ENCODE data around the gene DESI2.
A peak's percentile ranks its signal among the peaks of the same experiment; 100 is the strongest.

Gene DESI2

GRCh38 chr1:244652623-244653438 lies at the start of gene DESI2:
TSS of gene DESI2 (plus strand) at chr1:244653126. CDS start at chr1:244653314, 188 bp downstream.
- DNase-seq (ENCODE audit: low read depth in 1 of 2, low spot score in 1 of 2) = peak; percentile 94 to 95

DNA sequence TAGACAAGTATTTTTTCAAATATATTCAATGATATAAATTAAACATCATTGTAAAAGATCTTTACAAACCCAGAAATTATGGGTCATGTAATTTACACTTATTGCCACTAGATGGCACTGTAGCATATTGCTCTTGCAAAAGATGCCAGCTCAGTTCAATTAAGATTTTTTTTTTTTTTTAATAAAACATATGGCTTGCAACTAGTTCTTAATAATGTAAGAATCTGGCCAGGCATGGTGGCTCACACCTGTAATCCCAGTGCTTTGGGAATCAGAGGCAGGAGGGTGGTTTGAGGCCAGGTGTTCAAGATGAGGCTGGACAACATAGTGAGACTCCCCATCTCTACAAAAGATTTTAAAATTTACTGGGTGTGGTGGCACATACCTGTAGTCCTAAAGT lies 49.4 kb upstream of the DESI2 start:
- no peak for DNase-seq (ENCODE audit: low read depth in 1 of 2, low spot score in 1 of 2)

DNA sequence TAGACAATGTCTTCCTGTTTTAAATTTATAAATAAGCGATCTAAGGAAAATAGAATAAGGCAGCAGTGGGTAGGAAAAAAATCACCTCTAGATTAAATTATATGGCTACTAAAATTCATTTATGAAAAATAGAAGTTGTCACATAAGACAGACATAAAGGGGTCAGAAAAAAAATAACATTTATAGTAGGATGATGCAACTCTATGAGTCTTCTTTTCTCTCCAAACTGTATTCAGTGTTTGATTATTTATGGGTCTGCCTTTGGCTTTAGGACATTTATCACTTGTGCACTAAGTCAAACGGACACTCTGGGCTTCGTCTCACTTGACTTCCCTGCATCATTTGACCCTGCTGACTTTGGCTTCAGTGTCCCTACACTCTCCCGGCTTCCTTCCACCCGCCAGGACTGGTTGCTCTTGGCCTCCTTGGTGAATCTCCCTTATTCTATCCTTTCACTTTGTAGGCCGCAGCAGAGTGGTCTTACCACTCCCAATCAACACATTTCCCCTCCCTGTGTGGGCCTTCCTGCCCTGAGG lies 47.0 kb upstream of the DESI2 start:
- no peak for DNase-seq (ENCODE audit: low read depth in 1 of 2, low spot score in 1 of 2)

DNA sequence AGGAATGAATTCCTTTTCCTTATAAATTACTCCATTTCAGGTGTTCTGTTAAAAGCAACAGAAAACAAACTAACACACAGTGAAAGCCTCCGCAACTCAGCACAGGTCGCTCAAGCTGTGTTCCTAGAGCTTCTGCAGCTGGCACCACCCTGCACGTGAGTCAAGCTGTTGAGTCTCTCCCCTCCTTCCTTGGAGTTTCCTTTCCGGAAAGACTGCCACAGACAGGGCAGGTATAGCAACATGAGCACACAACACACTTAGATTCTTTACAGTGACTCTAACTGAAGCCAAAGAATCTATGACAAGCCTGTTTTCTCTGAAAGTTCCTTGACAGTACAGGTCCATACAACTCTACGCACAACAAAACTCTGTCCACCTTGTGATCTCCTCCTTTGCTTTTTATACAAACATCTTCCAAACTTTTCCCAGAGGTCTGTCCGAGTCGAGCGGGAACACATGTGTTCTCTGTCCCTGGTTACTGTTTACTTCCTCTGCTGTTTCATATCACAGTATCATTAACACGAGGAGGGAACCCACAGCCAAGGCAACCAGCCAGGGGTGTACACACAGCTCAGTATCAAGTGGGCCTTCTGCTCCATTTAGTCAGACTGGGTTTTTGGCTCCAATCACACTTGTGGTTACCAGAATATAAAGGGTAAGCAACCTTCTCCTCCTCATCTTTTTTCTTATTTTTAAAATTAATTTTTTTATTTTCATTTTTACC lies 38.7 kb upstream of the DESI2 start:
- no peak for DNase-seq (ENCODE audit: low read depth in 1 of 2, low spot score in 1 of 2)

- DNase-seq (ENCODE audit: low read depth in 1 of 2, low spot score in 1 of 2) = no peak
Observed at GRCh38 chr1:244614879-244615278, 38.0 kb upstream of the DESI2 start.

GRCh38 chr1:244615301-244615700 lies 37.6 kb upstream of the DESI2 start:
- DNase-seq (ENCODE audit: low read depth in 1 of 2, low spot score in 1 of 2) = no peak

- no peak for DNase-seq (ENCODE audit: low read depth in 1 of 2, low spot score in 1 of 2)
Observed at GRCh38 chr1:244626709-244627108, 26.2 kb upstream of the DESI2 start.

- no peak for DNase-seq (ENCODE audit: low read depth in 1 of 2, low spot score in 1 of 2)
Observed at GRCh38 chr1:244628789-244629188, 24.1 kb upstream of the DESI2 start.

GRCh38 chr1:244633140-244633539 lies 19.8 kb upstream of the DESI2 start:
- DNase-seq (ENCODE audit: low read depth in 1 of 2, low spot score in 1 of 2) = no peak

GRCh38 chr1:244634546-244634945 lies 18.4 kb upstream of the DESI2 start:
- no peak for DNase-seq (ENCODE audit: low read depth in 1 of 2, low spot score in 1 of 2)

GRCh38 chr1:244636488-244637259 lies 16.3 kb upstream of the DESI2 start:
- no peak for DNase-seq (ENCODE audit: low read depth in 1 of 2, low spot score in 1 of 2)

DNA sequence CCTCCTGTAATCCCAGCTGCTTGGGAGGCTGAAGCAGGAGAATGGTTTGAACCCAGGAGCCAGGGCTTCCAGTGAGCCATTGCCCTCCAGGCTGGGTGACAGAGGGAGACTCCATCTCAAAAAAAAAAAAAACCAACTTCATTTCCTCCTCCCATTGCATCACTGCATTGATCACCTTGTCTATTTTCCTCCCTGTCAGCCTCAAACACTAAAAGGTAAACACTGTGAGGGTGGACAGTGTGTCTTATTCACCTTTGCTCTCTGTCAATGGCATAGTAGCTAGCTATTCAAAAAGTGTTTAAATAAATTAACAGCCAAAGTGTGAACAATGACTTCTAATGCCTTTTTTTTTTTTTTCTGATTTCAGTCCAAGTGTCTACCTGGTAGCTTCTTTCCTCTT lies 13.4 kb upstream of the DESI2 start:
- DNase-seq (ENCODE audit: low read depth in 1 of 2, low spot score in 1 of 2) = no peak

- no peak for DNase-seq (ENCODE audit: low read depth in 1 of 2, low spot score in 1 of 2)
Observed at GRCh38 chr1:244640917-244641316, 12.0 kb upstream of the DESI2 start.

- DNase-seq (ENCODE audit: low read depth in 1 of 2, low spot score in 1 of 2) = no peak
Observed at GRCh38 chr1:244642526-244642925, 10.4 kb upstream of the DESI2 start.

GRCh38 chr1:244642988-244643387 lies 9.9 kb upstream of the DESI2 start:
- DNase-seq (ENCODE audit: low read depth in 1 of 2, low spot score in 1 of 2) = no peak

DNA sequence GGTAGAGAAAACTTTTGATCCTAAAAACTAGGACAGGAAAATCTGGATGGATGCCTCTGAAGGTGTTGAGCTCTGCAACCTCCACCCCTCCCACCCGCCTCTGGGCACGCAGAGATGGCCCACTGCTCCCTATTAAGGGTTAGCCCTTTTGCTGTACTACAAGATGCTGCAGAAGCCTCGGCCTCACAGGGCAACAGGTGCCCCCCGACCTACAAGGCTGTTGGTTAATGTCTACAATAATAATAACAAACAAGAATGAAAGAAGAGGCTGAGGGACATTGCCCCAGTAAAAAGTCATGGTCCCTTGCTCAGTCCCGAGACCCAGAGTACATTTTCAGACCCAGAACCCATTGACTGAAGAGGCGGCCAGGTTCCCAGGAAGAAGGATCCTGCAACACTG lies 7.5 kb upstream of the DESI2 start:
- no peak for DNase-seq (ENCODE audit: low read depth in 1 of 2, low spot score in 1 of 2)

GRCh38 chr1:244645890-244646289 lies 7.0 kb upstream of the DESI2 start:
- DNase-seq (ENCODE audit: low read depth in 1 of 2, low spot score in 1 of 2) = no peak

DNA sequence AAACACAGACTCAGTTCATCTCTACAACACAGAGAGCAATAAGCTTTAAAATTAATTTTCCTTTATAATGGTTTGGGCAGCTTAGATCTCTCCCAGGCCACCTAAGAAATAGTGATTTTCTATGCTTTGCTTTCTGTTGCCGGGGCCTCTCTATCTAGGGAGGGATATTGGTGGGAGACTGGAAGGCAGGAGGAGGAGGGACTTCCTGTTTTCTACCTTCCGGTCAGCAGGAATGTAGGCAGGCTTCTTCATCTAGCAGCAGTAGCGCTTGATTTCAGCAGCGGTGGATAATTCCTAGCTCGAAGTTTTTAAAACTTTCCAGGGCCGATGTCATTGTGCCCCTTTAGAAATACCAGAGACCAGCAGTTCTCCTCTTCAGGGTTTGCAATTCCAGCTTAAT lies 5.1 kb upstream of the DESI2 start:
- no peak for DNase-seq (ENCODE audit: low read depth in 1 of 2, low spot score in 1 of 2)

GRCh38 chr1:244651956-244652622 lies 837 bp upstream of the DESI2 start:
- no peak for DNase-seq (ENCODE audit: low read depth in 1 of 2, low spot score in 1 of 2)

- peak in 1 of 2 donors; percentile 10 for DNase-seq (ENCODE audit: low read depth in 1 of 2, low spot score in 1 of 2)
Observed at GRCh38 chr1:244653439-244654107, 647 bp downstream of the DESI2 start.
